Measurements from ENCODE around the gene GRIP2.

GRIP2 gene

GRCh38 chr3:14538451-14539088 lies 1.6 kb downstream of the GRIP2 start:
- DNase-seq (ENCODE audit: low read depth): no peak

GRCh38 chr3:14537590-14538450 lies 2.3 kb downstream of the GRIP2 start:
- no peak for DNase-seq (ENCODE audit: low read depth)

DNA sequence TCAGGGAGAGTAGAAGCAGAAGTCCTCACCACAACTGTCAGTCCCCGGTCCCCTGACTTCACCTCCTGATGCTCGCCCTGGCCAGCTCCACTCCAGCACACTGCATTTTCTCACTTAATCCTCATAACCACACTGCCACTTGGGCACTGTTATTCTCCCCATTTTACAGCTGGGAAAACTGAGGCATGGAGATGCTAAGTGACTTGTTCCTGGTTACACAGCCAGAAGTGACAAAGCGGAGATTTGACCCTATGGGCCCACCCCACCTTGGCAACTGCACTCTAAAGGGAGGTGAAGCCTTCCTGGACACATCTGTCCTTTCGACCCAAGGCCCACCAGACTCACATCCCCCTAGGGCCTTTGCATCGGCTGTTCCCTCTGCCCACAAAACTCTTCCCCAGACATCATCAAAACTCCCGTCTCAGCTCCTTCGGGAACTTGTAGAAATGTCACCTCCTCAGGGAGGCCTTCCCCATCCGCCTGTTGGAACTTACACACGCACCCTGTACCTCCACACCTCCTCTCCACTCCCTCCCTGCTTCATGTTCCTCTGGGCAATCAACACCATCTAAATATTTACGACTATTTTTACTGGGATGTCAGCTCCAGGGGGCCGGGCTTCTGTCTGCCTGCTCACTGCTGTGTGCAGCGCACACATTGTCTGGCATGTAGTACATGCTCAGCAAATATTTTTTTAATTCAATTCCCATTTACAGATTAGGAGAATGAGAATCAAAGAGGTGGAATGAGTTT lies 3.1 kb downstream of the GRIP2 start:
- DNase-seq (ENCODE audit: low read depth): no peak

DNA sequence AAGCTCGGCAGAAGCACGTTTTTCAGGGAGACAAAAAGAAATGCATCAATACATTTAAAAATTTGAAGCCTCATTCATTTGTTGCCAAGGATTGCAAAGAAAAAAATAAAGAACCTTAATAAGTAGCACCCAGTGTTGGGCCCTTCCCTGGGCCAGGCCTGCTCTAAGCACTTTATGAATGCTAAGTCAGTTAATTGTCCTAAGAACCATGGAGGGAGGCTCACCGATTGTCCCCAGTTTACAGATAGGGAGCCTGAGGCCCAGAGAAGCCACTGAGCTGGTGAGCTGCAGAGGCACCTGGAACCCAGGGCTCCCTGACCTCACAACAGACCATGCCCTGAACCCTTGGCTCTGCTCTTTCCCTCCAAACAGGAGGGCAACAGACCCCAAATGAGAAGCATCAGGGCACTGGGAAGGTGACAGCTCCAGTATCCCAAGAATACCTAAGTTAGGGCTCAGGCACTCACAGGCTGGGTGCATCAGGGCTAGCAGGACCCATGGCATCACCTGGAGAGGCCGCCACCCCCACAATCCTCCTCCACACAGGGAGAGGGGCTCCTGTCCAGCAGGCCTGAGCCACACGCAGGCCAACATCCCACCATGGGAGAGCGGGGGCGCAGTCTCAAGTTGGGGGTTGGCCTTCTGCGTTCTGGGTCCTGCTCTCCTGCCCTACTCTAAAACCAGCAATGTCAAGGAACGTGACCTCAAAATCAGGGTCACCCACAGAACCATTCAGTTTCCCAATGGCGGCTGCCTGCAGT lies 3.9 kb downstream of the GRIP2 start:
- DNase-seq (ENCODE audit: low read depth): no peak

GRCh38 chr3:14535616-14536015 lies 4.5 kb downstream of the GRIP2 start:
- DNase-seq (ENCODE audit: low read depth): no peak

- no peak for DNase-seq (ENCODE audit: low read depth)
These were observed 5.5 kb downstream of the GRIP2 start for GRCh38 chr3:14534516-14535191.

- DNase-seq (ENCODE audit: low read depth): no peak
These were observed 6.6 kb downstream of the GRIP2 start for GRCh38 chr3:14533457-14533958.

DNA sequence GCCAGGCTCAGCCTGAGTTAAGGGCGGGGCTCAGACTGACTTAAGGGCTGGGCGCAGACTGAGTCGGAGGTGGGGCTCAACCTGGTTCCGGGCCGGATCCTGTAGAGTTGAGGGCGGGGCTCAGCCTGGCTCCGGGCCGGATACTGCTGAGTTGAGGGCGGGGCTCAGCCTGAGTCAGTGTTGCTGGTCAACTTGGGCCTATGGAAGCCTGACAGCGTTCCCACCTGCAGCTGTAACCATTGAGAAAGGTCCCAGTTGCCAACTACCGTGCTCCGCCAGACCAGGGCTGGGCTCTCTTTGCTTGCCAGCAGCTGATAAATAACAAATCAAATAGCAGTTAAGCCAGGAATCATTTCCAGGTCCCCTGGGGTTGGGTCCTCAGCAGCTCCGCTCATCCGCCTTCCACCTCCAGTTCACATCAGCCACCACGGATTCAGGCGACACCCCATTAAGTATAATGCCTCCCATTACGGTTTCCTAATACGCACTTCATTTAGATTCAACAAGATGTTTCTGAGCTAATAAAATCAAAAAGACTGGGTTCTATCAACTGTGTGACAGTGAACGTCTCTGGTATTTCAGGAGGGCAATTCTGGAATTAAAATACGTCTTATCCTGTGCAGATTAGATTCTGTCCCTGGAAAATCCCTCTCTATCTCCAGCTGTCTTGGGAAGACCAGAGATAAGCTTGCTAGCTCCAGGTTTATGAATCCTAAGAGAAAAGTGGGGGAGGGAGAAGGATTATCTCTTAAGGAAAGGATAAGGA lies 7.3 kb downstream of the GRIP2 start:
- no peak for DNase-seq (ENCODE audit: low read depth)

DNA sequence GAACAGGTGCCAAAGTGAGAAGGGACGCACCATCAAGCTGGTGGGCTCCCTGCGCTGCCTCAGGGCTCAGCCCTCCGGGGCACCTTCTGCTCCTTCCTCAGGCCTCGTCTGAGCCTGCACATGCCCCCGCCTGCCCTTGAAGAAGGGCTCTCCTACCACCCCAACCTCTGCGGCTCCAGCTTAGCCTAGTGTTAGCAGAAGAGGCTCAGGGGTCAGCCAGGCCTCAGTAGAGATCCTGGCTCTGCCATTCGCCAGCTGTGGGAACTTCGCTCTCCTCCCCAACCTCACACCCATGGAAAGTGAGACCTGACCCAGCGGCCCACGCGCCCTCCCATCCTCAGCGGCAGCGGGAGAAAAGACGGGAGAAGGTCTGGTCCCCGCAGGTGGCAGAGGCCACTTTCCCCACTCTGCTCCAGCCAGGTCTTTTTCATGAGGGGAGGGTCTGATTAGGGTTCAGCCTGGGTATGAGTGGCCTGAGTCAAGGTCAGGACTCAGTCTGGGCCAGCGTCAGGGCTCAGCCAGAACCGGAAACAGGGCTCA lies 8.2 kb downstream of the GRIP2 start:
- no peak for DNase-seq (ENCODE audit: low read depth)

GRCh38 chr3:14528081-14528480 lies 12.1 kb downstream of the GRIP2 start:
- no peak for DNase-seq (ENCODE audit: low read depth)

DNA sequence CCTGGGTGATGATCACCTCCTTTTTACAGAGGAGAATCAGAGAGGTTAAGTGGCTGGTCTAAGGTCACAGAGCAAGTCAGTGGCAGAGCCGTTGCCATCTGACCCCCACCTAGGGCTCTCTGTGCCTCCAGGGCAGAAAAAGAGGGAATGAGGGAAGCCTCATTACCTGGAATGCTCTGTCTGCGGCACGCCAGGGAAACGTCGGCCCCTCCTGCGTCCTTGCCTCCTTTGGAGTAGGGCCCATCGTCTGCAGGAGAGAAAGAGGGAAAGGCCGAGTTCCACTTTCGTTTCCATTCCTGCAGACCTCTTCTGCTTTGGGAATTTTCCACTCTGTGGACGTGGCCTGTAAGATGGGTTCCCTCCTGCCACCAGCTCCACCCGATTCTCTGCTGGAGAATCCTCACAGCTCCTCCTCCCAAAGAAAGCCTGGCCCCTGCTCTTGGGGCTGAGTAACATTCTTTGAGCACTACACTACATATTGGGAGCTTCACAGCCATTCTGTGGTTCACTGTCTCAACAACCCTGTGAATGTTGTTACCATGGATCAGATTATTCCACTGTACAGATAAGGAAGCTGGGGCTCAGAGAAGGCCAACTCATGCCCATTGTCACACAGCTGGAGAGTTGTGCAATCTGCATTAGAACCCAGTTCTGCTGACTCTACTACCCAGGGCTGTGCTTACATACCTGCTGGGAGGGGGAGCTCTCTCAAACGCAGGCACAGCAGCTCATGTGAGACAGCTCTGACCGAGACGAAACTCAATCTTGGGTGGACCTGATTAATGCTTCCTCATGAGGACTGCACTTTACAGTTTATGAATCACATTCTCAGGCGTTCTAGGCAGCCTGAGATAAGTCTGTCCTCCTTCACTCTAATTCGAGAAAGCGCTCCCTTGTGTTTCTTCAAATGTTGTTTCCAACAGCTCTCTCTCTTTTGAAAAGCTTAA lies 14.2 kb downstream of the GRIP2 start:
- no peak for DNase-seq (ENCODE audit: low read depth)

GRCh38 chr3:14524920-14525660 lies 15.1 kb downstream of the GRIP2 start:
- no peak for DNase-seq (ENCODE audit: low read depth)

- DNase-seq (ENCODE audit: low read depth): no peak
These were observed 15.8 kb downstream of the GRIP2 start for GRCh38 chr3:14524311-14524711.

GRCh38 chr3:14523792-14524191 lies 16.4 kb downstream of the GRIP2 start:
- DNase-seq (ENCODE audit: low read depth): no peak

DNA sequence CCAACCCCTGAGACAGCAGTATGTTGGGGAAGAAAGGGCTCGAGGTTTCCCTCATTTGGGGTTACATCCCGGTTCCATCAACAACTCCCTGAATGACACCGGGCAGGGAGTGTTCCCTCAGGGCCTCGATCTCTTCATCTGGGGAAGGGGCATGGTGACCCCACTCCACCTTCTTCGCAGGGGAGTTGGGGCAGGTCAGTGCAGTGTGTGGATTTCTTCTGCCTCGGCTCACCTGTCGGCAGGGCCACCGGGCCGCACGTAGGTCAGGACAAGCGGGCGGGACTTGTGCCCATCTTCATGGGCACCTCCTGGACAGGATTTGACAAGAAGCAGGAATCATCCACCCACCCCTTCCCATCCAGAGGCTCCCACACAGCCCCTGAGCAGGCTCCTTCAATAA lies 17.4 kb downstream of the GRIP2 start:
- DNase-seq (ENCODE audit: low read depth): no peak

GRCh38 chr3:14522129-14522691 lies 17.9 kb downstream of the GRIP2 start:
- DNase-seq (ENCODE audit: low read depth): no peak

- no peak for DNase-seq (ENCODE audit: low read depth)
These were observed 18.5 kb downstream of the GRIP2 start for GRCh38 chr3:14521611-14522010.

DNA sequence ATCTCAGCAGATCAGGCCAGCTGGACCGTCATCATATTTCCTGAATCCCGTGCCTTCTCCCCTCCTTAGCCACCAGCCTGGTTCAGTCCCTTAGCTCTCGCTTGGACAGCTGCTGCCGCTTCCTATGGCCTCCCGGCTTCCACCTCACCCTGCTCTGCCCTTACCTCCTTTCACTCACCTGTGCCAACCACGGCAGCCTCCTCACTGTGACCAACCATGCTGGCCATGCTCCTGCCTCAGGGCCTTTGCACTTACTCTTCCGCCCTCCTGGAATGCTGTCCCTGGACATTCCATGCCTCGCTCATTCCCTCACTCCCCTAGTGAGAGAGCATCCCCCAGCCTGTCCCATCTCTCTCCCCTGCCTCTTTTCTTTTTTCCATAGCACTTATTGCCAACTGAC lies 19.2 kb downstream of the GRIP2 start:
- no peak for DNase-seq (ENCODE audit: low read depth)
